Neural cell (in vitro differentiated cells): Measurements from ENCODE around the gene TLE1.

Experiments used
- CTCF ChIP-seq: fragments of 450-650 bp; IDR thresholded peaks from 2 replicates; pipeline ENCODE4 v1.5.1; 2014; ENCODE audit warnings: antibody characterized with exemption, mild to moderate bottlenecking, moderate library complexity; ENCODE audit not compliant: poor library complexity, severe bottlenecking
- MXI1 ChIP-seq: fragments of 450-650 bp; conservative IDR thresholded peaks from 2 replicates; pipeline ENCODE4 v1.6.1; 2014; ENCODE audit warnings: antibody characterized with exemption, mild to moderate bottlenecking; ENCODE audit not compliant: poor library complexity, severe bottlenecking
- POLR2AphosphoS5 ChIP-seq: IDR thresholded peaks from 2 replicates; pipeline ENCODE4 v1.6.1; 2012

GRCh38 chr9:81598123-81598497 is 91.2 kb downstream of the TLE1 start:
- TF ChIP-seq POLR2AphosphoS5 (no peak), CTCF (no peak), MXI1 (no peak)
